ENCODE data around the gene BHLHA15.

DNA sequence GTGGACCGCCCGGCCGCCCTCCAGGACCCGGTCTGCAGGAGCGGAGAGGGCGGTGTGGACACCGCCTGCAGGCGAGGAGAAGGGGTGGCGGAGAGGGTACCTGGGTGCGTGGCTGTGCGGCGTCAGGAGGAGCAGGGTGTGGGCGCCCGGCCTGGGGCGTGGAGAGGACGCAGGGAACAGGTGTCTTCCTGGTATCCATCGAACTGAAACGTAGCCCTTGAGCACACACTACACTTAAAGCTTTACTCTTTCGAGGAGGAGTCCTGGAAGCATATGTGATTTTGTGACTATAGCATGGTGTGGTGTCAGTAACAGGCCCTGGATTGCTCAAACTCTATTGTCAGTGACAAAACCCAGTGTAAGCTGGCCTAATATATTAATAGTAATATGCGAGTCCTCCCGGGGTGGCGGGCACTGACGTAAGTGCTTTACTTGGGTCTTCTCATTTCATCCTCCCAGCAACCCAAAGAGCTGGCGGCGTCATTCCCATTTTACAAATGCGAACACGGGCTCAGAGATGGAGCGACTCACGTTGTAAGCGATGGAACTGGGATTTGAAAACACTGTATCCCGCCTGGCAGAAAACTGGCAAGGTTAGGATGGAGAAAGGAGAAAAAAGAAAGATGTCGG, 41.3 kb downstream of the BHLHA15 start:
- TF ChIP-seq, protein P1, sequence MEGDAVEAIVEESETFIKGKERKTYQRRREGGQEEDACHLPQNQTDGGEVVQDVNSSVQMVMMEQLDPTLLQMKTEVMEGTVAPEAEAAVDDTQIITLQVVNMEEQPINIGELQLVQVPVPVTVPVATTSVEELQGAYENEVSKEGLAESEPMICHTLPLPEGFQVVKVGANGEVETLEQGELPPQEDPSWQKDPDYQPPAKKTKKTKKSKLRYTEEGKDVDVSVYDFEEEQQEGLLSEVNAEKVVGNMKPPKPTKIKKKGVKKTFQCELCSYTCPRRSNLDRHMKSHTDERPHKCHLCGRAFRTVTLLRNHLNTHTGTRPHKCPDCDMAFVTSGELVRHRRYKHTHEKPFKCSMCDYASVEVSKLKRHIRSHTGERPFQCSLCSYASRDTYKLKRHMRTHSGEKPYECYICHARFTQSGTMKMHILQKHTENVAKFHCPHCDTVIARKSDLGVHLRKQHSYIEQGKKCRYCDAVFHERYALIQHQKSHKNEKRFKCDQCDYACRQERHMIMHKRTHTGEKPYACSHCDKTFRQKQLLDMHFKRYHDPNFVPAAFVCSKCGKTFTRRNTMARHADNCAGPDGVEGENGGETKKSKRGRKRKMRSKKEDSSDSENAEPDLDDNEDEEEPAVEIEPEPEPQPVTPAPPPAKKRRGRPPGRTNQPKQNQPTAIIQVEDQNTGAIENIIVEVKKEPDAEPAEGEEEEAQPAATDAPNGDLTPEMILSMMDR (conservative IDR thresholded peaks at IDR 0.05 in 1 of 2, IDR thresholded peaks at IDR 0.05 in 1 of 2; ENCODE audit: low read depth in 1 of 2, low read length in 2 of 2): no peak
- no peak for TF ChIP-seq EZH2 (IDR thresholded peaks at IDR 0.05; ENCODE audit: low read length, missing control alignments)
